Ecto neural progenitor cell (in vitro differentiated cells): ENCODE measurements around the gene LIPJ.

Experiments
- DNase-seq: peaks from one replicate; pipeline ENCODE4 v3.0.0-alpha.2; 2018; ENCODE audit warnings: low spot score

Gene LIPJ

GRCh38 chr10:88598055-88598454 is 11.5 kb downstream of the LIPJ start:
- no peak for DNase-seq

- no peak for DNase-seq
These were observed 21.6 kb downstream of the LIPJ start for GRCh38 chr10:88608052-88608732.

GRCh38 chr10:88608780-88609179 is 22.2 kb downstream of the LIPJ start:
- no peak for DNase-seq

- DNase-seq = no peak
These were observed 29.9 kb downstream of the LIPJ start for GRCh38 chr10:88616250-88616977.

- DNase-seq = no peak
These were observed 31.3 kb downstream of the LIPJ start for GRCh38 chr10:88617772-88618300.

GRCh38 chr10:88618496-88618895 is 31.9 kb downstream of the LIPJ start:
- no peak for DNase-seq

GRCh38 chr10:88620441-88620840 is 33.9 kb downstream of the LIPJ start:
- DNase-seq = no peak

GRCh38 chr10:88623835-88624234 is 37.3 kb downstream of the LIPJ start:
- DNase-seq = no peak

GRCh38 chr10:88624840-88625239 is 38.3 kb downstream of the LIPJ start:
- no peak for DNase-seq

GRCh38 chr10:88640186-88640585 is 53.6 kb downstream of the LIPJ start:
- DNase-seq = no peak

GRCh38 chr10:88642209-88642608 is 55.6 kb downstream of the LIPJ start:
- DNase-seq = no peak

- no peak for DNase-seq
These were observed 56.4 kb downstream of the LIPJ start for GRCh38 chr10:88642963-88643362.

- no peak for DNase-seq
These were observed 60.6 kb downstream of the LIPJ start for GRCh38 chr10:88647061-88647615.

GRCh38 chr10:88651101-88651551 is 64.6 kb downstream of the LIPJ start:
- no peak for DNase-seq

GRCh38 chr10:88652616-88653015 is 66.1 kb downstream of the LIPJ start:
- DNase-seq = no peak
